Hepatocyte (in vitro differentiated cells): ENCODE measurements around the gene LACTBL1.

Experiments
- EZH2 ChIP-seq: fragments of 200-600 bp; sonication (generic); IDR thresholded peaks from 2 replicates; pipeline ENCODE4 v1.6.1; 2016; ENCODE audit warnings: antibody characterized with exemption, mild to moderate bottlenecking, borderline replicate concordance
- TF ChIP-seq, protein P1 (sequence below): fragments of 200-600 bp; sonication (generic); IDR thresholded peaks from 2 replicates; pipeline ENCODE4 v1.5.1; 2016; ENCODE audit warnings: antibody characterized with exemption, mild to moderate bottlenecking; ENCODE audit not compliant: poor library complexity

DNA sequence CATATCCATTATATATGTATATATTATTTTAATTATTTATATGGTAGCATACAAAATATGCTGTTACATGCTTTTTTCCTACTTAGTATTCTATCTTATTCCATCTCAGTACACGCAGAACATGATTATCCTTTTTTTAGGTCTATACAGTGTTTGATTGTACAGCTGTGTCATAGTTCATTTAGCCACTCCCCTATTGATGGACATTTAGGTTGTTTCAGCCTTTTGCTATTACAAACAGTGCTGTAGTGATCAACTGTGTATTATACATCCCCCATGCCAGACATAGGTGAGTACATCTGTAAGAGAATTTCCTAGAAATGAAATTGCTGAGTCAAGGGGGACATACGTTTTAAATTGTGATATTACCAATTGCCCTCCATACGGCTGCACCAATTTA, 15.6 kb downstream of the LACTBL1 start:
- TF ChIP-seq, protein P1, sequence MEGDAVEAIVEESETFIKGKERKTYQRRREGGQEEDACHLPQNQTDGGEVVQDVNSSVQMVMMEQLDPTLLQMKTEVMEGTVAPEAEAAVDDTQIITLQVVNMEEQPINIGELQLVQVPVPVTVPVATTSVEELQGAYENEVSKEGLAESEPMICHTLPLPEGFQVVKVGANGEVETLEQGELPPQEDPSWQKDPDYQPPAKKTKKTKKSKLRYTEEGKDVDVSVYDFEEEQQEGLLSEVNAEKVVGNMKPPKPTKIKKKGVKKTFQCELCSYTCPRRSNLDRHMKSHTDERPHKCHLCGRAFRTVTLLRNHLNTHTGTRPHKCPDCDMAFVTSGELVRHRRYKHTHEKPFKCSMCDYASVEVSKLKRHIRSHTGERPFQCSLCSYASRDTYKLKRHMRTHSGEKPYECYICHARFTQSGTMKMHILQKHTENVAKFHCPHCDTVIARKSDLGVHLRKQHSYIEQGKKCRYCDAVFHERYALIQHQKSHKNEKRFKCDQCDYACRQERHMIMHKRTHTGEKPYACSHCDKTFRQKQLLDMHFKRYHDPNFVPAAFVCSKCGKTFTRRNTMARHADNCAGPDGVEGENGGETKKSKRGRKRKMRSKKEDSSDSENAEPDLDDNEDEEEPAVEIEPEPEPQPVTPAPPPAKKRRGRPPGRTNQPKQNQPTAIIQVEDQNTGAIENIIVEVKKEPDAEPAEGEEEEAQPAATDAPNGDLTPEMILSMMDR = no peak
- no peak for TF ChIP-seq EZH2
